Central memory CD4-positive, alpha-beta T cell (primary cell): ENCODE data around the gene ZNF426.

Source experiments
- DNase-seq: peaks from one replicate; pipeline ENCODE4 v3.0.0; 2022

Gene ZNF426

GRCh38 chr19:9494096-9494495 lies 44.3 kb downstream of the ZNF426 start:
- no peak for DNase-seq

DNA sequence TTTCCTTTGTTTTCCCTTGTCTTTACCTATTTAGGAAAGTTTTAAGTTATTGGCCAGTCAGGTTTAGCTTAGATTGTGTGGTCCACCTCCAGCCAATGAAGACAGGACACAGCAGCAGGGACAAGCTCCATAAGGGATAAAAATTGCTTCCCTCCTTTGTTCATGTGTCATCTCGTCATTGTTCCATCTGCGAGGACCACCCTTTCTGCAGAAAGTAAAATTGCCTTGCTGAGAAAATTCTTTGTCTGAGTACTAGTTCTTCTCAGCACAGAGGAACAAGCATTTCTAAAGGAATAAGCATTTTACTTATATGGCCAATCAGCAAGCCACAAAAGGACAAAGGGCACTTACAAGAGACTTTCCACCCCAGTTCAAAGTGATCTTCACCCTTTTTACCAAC lies 51.4 kb downstream of the ZNF426 start:
- DNase-seq = no peak

DNA sequence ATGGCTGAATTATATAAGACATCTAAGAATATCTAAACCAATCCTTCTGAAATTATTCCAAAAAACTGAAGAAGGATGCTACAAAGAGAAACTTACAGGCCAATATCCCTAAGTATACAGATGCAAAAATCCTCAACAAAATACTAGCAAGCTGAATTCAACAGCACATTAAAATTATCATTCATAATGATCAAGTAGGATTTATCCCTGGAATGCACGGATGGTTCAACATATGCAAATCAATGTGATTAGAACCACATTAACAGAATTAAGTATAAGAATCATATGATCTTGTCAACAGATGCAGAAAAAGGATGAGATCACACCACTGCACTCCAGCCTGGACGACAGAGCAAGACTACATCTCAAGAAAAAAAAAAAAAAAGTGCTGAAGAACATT lies 53.3 kb downstream of the ZNF426 start:
- DNase-seq = no peak

DNA sequence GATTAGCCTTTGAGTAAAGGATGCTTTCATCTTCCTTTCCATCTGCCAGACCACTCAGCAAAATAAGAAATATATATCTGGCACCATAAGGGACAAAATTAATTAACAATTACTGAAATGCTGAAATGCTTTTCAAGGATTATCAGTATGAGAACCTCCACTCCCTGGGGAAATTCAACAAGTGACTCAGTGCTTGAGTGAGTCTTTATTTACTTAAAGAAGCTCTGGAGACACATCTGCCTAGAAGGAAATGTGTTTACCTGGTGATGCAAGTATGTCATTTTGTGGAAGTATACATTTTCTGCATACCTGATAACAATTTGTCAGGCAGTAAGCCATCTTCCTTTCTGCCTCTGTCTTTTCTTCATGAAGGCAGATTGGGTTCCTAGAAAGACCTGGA lies 63.5 kb downstream of the ZNF426 start:
- DNase-seq = no peak
